ENCODE data around the gene IL1R1.

DNA sequence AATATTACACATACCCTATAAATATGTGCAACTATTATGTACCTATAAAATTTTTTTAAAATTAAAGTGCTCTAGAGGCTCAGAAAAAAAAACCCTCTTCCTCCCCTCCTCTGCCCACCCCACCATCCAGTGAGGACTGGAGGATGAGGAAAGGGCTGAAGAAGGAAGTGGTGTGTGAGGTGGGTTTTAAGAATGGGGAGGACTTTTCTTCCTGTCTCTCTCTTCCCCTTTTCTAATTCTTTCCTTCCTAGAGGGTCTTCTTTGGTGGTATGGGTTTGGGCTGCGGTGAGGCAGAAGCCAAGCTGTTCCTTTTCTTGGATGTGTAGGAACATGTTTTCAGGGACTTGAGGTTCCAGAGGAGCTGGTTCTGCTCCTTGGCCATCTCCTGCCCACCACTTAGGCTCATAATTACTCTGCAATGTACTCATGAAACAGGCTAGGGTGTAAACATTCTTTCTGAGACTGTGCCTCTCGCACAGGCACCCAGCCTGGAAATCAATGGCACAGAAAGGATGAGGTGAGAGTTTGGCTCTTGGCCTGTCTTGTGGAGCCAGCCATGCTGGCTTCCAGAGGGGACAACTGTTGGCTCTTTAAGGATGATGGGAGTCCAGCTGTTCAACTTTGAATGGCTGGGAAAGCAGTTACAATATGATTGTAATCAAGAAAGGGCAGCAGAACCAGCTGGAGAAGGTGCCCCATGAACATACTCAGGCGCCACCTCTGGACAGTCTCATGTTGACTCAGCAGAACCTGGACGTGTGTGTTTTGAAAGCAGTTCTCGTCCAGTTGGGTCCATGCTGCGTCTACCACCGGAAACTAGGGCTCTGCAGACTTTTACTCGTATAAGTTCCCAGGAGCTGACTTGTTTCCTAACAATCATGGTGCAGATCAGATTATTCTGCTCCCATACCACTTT, 82.5 kb downstream of the IL1R1 start:
- TF ChIP-seq, protein P1, sequence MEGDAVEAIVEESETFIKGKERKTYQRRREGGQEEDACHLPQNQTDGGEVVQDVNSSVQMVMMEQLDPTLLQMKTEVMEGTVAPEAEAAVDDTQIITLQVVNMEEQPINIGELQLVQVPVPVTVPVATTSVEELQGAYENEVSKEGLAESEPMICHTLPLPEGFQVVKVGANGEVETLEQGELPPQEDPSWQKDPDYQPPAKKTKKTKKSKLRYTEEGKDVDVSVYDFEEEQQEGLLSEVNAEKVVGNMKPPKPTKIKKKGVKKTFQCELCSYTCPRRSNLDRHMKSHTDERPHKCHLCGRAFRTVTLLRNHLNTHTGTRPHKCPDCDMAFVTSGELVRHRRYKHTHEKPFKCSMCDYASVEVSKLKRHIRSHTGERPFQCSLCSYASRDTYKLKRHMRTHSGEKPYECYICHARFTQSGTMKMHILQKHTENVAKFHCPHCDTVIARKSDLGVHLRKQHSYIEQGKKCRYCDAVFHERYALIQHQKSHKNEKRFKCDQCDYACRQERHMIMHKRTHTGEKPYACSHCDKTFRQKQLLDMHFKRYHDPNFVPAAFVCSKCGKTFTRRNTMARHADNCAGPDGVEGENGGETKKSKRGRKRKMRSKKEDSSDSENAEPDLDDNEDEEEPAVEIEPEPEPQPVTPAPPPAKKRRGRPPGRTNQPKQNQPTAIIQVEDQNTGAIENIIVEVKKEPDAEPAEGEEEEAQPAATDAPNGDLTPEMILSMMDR (IDR thresholded peaks at IDR 0.05), result no peak
- TF ChIP-seq POLR2AphosphoS5 (IDR thresholded peaks at IDR 0.05) (no peak), POLR2A (IDR thresholded peaks at IDR 0.05) (no peak)

Data from stomach (tissue), 4 donors.